Kidney epithelial cell (primary cell): ENCODE results near the gene P2RX3. TPM values are rescaled to one million over a fixed set of nuclear protein-coding genes. Genes with fewer than 3 reads are reported as not detected.

Source experiments
- DNase-seq: peaks from one replicate; pipeline ENCODE4 v3.0.0-alpha.2; 2010; ENCODE audit warnings: low read depth
- H3K27me3 ChIP-seq: 2 replicates; pipeline ENCODE4 v1.6.0; 2011; ENCODE audit warnings: low read length; ENCODE audit not compliant: control insufficient read depth, insufficient read depth
- H3K36me3 ChIP-seq: 2 replicates; pipeline ENCODE4 v1.5.1; 2011; ENCODE audit warnings: low read length; ENCODE audit not compliant: control insufficient read depth, insufficient read depth
- H3K4me3 ChIP-seq: 2 replicates; pipeline ENCODE4 v1.5.1; 2011; ENCODE audit warnings: low read depth, mild to moderate bottlenecking, control low read depth, low read length
- CTCF ChIP-seq: IDR thresholded peaks from 2 replicates; pipeline ENCODE4 v1.5.1; 2011; ENCODE audit warnings: mild to moderate bottlenecking, moderate library complexity, low read length, control low read depth, inconsistent platforms; ENCODE audit not compliant: insufficient read depth, poor library complexity, severe bottlenecking
- total RNA-seq: library from RNA; depleted of rRNA; stranded (reverse); fragments of >200 nt; gene quantifications from 2 replicates; pipeline ENCODE4 v1.2.3, GENCODE V29; 2015

The P2RX3 gene
- total RNA-seq, 1 donor from 2014 or later, result not detected

- no peak for DNase-seq
- peaks cover 13% of the 10 kb centered on the region for H3K36me3 ChIP-seq
- H3K4me3 ChIP-seq, result no peak overlapping the region
- TF ChIP-seq CTCF, result no peak
- no peaks in the 10 kb centered on the region for H3K27me3 ChIP-seq
Measured at GRCh38 chr11:57303990-57304579, 34.1 kb upstream of the P2RX3 start.

GRCh38 chr11:57305523-57305922, 32.6 kb upstream of the P2RX3 start:
- no peaks in the 10 kb centered on the region for H3K27me3 ChIP-seq
- TF ChIP-seq CTCF, result no peak
- DNase-seq, result no peak
- peaks cover 10% of the 10 kb centered on the region for H3K36me3 ChIP-seq
- H3K4me3 ChIP-seq, result no peak overlapping the region

- Histone ChIP-seq H3K27me3 (no peaks in the 10 kb centered on the region), H3K36me3 (peaks cover 10% of the 10 kb centered on the region), H3K4me3 (no peak overlapping the region)
- no peak for DNase-seq
- no peak for TF ChIP-seq CTCF
Measured at GRCh38 chr11:57306161-57306876, 31.8 kb upstream of the P2RX3 start.

GRCh38 chr11:57306940-57307565, 31.1 kb upstream of the P2RX3 start:
- Histone ChIP-seq H3K27me3 (no peaks in the 10 kb centered on the region), H3K4me3 (no peak overlapping the region), H3K36me3 (peaks cover 8% of the 10 kb centered on the region)
- no peak for TF ChIP-seq CTCF
- DNase-seq, result no peak

GRCh38 chr11:57307666-57308270, 30.4 kb upstream of the P2RX3 start:
- H3K4me3 ChIP-seq, result no peak overlapping the region
- H3K36me3 ChIP-seq, result peaks cover 9% of the 10 kb centered on the region
- DNase-seq, result no peak

More at GRCh38 chr11:57307666-57308270, 30.4 kb upstream of the P2RX3 start:
- no peaks in the 10 kb centered on the region for H3K27me3 ChIP-seq
- TF ChIP-seq CTCF, result no peak
